SU-DHL-6 (cell line): ENCODE data around the gene UNC13C.

Experiments
- H2AFZ ChIP-seq: fragments of 200-600 bp; sonication (generic); 2 replicates; pipeline ENCODE4 v1.6.1; 2014; ENCODE audit warnings: low read depth, mild to moderate bottlenecking, moderate library complexity, mixed read lengths, antibody characterized with exemption, low read length; ENCODE audit not compliant: severe bottlenecking
- H3F3A ChIP-seq: fragments of 200-600 bp; shearing (Covaris generic); 2 replicates; pipeline ENCODE4 v1.6.0; 2016; ENCODE audit warnings: antibody characterized with exemption, mild to moderate bottlenecking; ENCODE audit not compliant: insufficient read depth
- H3K27ac ChIP-seq: fragments of 200-600 bp; sonication (generic); 2 replicates; pipeline ENCODE4 v1.5.1; 2016; ENCODE audit warnings: low read depth, mild to moderate bottlenecking, low read length, moderate library complexity, mixed read lengths
- H3K27me3 ChIP-seq: fragments of 200-600 bp; sonication (generic), shearing (Covaris generic); 2 replicates; pipeline ENCODE4 v1.6.0; 2014; ENCODE audit warnings: mild to moderate bottlenecking, low read length
- H3K36me3 ChIP-seq: fragments of 200-600 bp; sonication (generic); 2 replicates; pipeline ENCODE4 v1.6.1; 2014; ENCODE audit warnings: mild to moderate bottlenecking, low read length, mixed read lengths
- H3K4me2 ChIP-seq: fragments of 300-600, 200-600 bp; shearing (Covaris generic), sonication (generic); 2 replicates; pipeline ENCODE4 v1.6.0; 2014; ENCODE audit warnings: low read length, low read depth, mild to moderate bottlenecking; ENCODE audit not compliant: poor library complexity, severe bottlenecking
- H3K4me3 ChIP-seq: fragments of 200-600 bp; sonication (generic); 2 replicates; pipeline ENCODE4 v1.5.1; 2014; ENCODE audit warnings: antibody characterized with exemption, low read length, mild to moderate bottlenecking, mixed read lengths; ENCODE audit not compliant: insufficient read depth, poor library complexity, severe bottlenecking
- H3K79me2 ChIP-seq: fragments of 200-600 bp; sonication (generic); 2 replicates; pipeline ENCODE4 v1.6.1; 2014; ENCODE audit warnings: mild to moderate bottlenecking, low read length, moderate library complexity; ENCODE audit not compliant: insufficient read depth
- H3K9ac ChIP-seq: fragments of 200-600 bp; sonication (generic); 2 replicates; pipeline ENCODE4 v1.7.0; 2014; ENCODE audit warnings: mild to moderate bottlenecking, low read length
- H3K9me2 ChIP-seq: fragments of 200-600 bp; sonication (generic); replicated peaks from 2 replicates; pipeline ENCODE4 v1.6.1; 2014; ENCODE audit warnings: low read length; ENCODE audit not compliant: insufficient read depth
- H3K9me3 ChIP-seq: fragments of 200-600 bp; sonication (generic); 2 replicates; pipeline ENCODE4 v1.6.1; 2014; ENCODE audit warnings: low read length, mixed read lengths; ENCODE audit not compliant: insufficient read depth
- H4K20me1 ChIP-seq: fragments of 200-600 bp; sonication (generic); 2 replicates; pipeline ENCODE4 v1.6.1; 2014; ENCODE audit warnings: low read depth, mild to moderate bottlenecking, antibody characterized with exemption, low read length, moderate library complexity, mixed read lengths
- CTCF ChIP-seq: fragments of 200-600 bp; sonication (generic); IDR thresholded peaks from one replicate; pipeline ENCODE4 v1.5.1; 2017; ENCODE audit warnings: antibody characterized with exemption, mild to moderate bottlenecking, low read length, moderate library complexity; ENCODE audit not compliant: insufficient read depth, poor library complexity, severe bottlenecking
- EZH2phosphoT487 ChIP-seq: fragments of 200-600 bp; sonication (generic), shearing (Covaris generic); conservative IDR thresholded peaks from 2 replicates; pipeline ENCODE4 v1.6.1; 2018; ENCODE audit warnings: mild to moderate bottlenecking, antibody characterized with exemption, low read length, moderate library complexity, mixed read lengths

The UNC13C gene

GRCh38 chr15:54566654-54567053 lies 588.4 kb downstream of the UNC13C start:
- H3K9ac ChIP-seq = no peak overlapping the region
- H3K4me2 ChIP-seq = no peak overlapping the region
- no peak overlapping the region for H2AFZ ChIP-seq
- no peaks in the 10 kb centered on the region for H3F3A ChIP-seq
- H3K9me2 ChIP-seq = no peaks in the 10 kb centered on the region
- H3K27ac ChIP-seq = no peak overlapping the region
- no peak for TF ChIP-seq EZH2phosphoT487
- TF ChIP-seq CTCF = no peak
- no peaks in the 10 kb centered on the region for H3K27me3 ChIP-seq
- no peaks in the 10 kb centered on the region for H3K79me2 ChIP-seq
- H3K36me3 ChIP-seq = no peaks in the 10 kb centered on the region
- no peaks in the 10 kb centered on the region for H4K20me1 ChIP-seq
- H3K4me3 ChIP-seq = no peak overlapping the region
- no peaks in the 10 kb centered on the region for H3K9me3 ChIP-seq

GRCh38 chr15:54567408-54568035 lies 589.3 kb downstream of the UNC13C start:
- H3K4me3 ChIP-seq = no peak overlapping the region
- TF ChIP-seq CTCF = no peak
- TF ChIP-seq EZH2phosphoT487 = no peak
- no peak overlapping the region for H3K27ac ChIP-seq
- no peaks in the 10 kb centered on the region for H3F3A ChIP-seq
- no peaks in the 10 kb centered on the region for H3K36me3 ChIP-seq
- H3K4me2 ChIP-seq = no peak overlapping the region
- H3K9me3 ChIP-seq = no peaks in the 10 kb centered on the region
- no peaks in the 10 kb centered on the region for H3K9me2 ChIP-seq
- H3K79me2 ChIP-seq = no peaks in the 10 kb centered on the region
- no peaks in the 10 kb centered on the region for H3K27me3 ChIP-seq
- no peaks in the 10 kb centered on the region for H4K20me1 ChIP-seq
- H2AFZ ChIP-seq = no peak overlapping the region
- H3K9ac ChIP-seq = no peak overlapping the region

GRCh38 chr15:54568381-54568780 lies 590.1 kb downstream of the UNC13C start:
- no peaks in the 10 kb centered on the region for H3K9me2 ChIP-seq
- H3K27me3 ChIP-seq = no peaks in the 10 kb centered on the region
- no peak overlapping the region for H3K9ac ChIP-seq
- TF ChIP-seq EZH2phosphoT487 = no peak
- no peak for TF ChIP-seq CTCF
- H3K36me3 ChIP-seq = no peaks in the 10 kb centered on the region
- H3K4me2 ChIP-seq = no peak overlapping the region
- H3K9me3 ChIP-seq = no peaks in the 10 kb centered on the region
- no peaks in the 10 kb centered on the region for H4K20me1 ChIP-seq
- H3K4me3 ChIP-seq = no peak overlapping the region
- H3F3A ChIP-seq = no peaks in the 10 kb centered on the region
- no peaks in the 10 kb centered on the region for H3K79me2 ChIP-seq
- H3K27ac ChIP-seq = no peak overlapping the region
- no peak overlapping the region for H2AFZ ChIP-seq
